Keratinocyte (primary cell): ENCODE results near the gene PSMG1. TPM values are rescaled to one million over a fixed set of nuclear protein-coding genes. Genes with fewer than 3 reads are reported as not detected.

Source experiments
- DNase-seq: peaks from one replicate; pipeline ENCODE4 v3.0.0-alpha.2; 2011; ENCODE audit warnings: low read depth, missing footprints, low spot score
- FAIRE-seq: peaks from 2 replicates; lab custom pipeline; 2011; peaks lifted over from hg19 to GRCh38; lab: Jason Lieb, UNC
- H2AFZ ChIP-seq: 2 replicates; pipeline ENCODE4 v1.6.0; 2012; ENCODE audit warnings: low read length, control low read depth, inconsistent platforms; ENCODE audit not compliant: control insufficient read depth
- H3K27ac ChIP-seq: 2 replicates; pipeline ENCODE4 v1.5.1; 2011; ENCODE audit warnings: low read length; ENCODE audit not compliant: control insufficient read depth, insufficient read depth
- H3K27me3 ChIP-seq: 3 replicates; pipeline ENCODE4 v1.6.0; 2011; ENCODE audit warnings: low read length; ENCODE audit not compliant: control insufficient read depth, insufficient read depth; ENCODE audit errors: extremely low read depth
- H3K36me3 ChIP-seq, 2 experiments: 2 replicates in 1 of 2; 3 replicates in 1 of 2; pipeline ENCODE4 v1.5.1; 2011; ENCODE audit warnings: low read length in 2 of 2, mild to moderate bottlenecking in 1 of 2; ENCODE audit not compliant: control insufficient read depth in 2 of 2, insufficient read depth in 2 of 2; ENCODE audit errors: extremely low read depth in 1 of 2
- H3K4me1 ChIP-seq: 3 replicates; pipeline ENCODE4 v1.5.1; 2011; ENCODE audit warnings: low read length; ENCODE audit not compliant: control insufficient read depth, insufficient read depth; ENCODE audit errors: extremely low read depth
- H3K4me2 ChIP-seq: 3 replicates; pipeline ENCODE4 v1.6.0; 2011; ENCODE audit warnings: low read depth, low read length; ENCODE audit not compliant: control insufficient read depth, insufficient read depth; ENCODE audit errors: extremely low read depth
- H3K4me3 ChIP-seq, 3 experiments: fragments of 200-600 bp in 1 of 3; sonication (generic) in 1 of 3; 2 replicates in 2 of 3; 3 replicates in 1 of 3; pipeline ENCODE4 v1.5.1; 2011 to 2016; ENCODE audit warnings: low read length in 3 of 3, mild to moderate bottlenecking in 3 of 3, control low read depth in 2 of 3, inconsistent platforms in 1 of 3, low read depth in 1 of 3, mixed read lengths in 1 of 3, mixed run types in 1 of 3, moderate library complexity in 1 of 3; ENCODE audit not compliant: control insufficient read depth in 2 of 3, insufficient read depth in 2 of 3; ENCODE audit errors: extremely low read depth in 1 of 3
- H3K79me2 ChIP-seq: 2 replicates; pipeline ENCODE4 v1.6.0; 2012; ENCODE audit warnings: low read length; ENCODE audit not compliant: control insufficient read depth, insufficient read depth
- H3K9ac ChIP-seq: 3 replicates; pipeline ENCODE4 v1.6.0; 2011; ENCODE audit warnings: low read length; ENCODE audit not compliant: control insufficient read depth, insufficient read depth; ENCODE audit errors: extremely low read depth
- H3K9me1 ChIP-seq: 3 replicates; pipeline ENCODE4 v1.6.0; 2011; ENCODE audit warnings: low read length; ENCODE audit not compliant: control insufficient read depth, insufficient read depth; ENCODE audit errors: extremely low read depth
- H3K9me3 ChIP-seq: 2 replicates; pipeline ENCODE4 v1.5.1; 2012; ENCODE audit warnings: low read depth, low read length; ENCODE audit not compliant: control insufficient read depth
- H4K20me1 ChIP-seq: 3 replicates; pipeline ENCODE4 v1.6.0; 2011; ENCODE audit warnings: low read length; ENCODE audit not compliant: control insufficient read depth, insufficient read depth; ENCODE audit errors: extremely low read depth
- EZH2 ChIP-seq: IDR thresholded peaks from one replicate; pipeline ENCODE4 v1.6.1; 2012; ENCODE audit warnings: inconsistent platforms, mild to moderate bottlenecking, low read length, moderate library complexity
- dilution Hi-C: fragments of 300-500 bp; cut with MboI; formaldehyde crosslinking; loops from one replicate; pipeline ENCODE4 v1.7.0; 2020; ENCODE audit warnings: low sequenced_read_pairs; ENCODE audit not compliant: extremely low pct_ligation_motif_present
- polyA plus RNA-seq, 5 experiments: library from polyadenylated mRNA; depleted of rRNA in 3 of 5; stranded (reverse) in 3 of 5; stranded (forward) in 1 of 5; unstranded in 1 of 5; fragments of >200 nt; gene quantifications; 1 replicate in 1 of 5; 2 replicates in 3 of 5; 3 replicates in 1 of 5; pipeline versions ENCODE4 v1.2.1 to v1.2.3, GENCODE V29; 2011 to 2012; ENCODE audit warnings: missing spikeins in 2 of 5, low read depth in 1 of 5, low replicate concordance in 1 of 5
- TF ChIP-seq, protein P1 (sequence below), 3 experiments: IDR thresholded peaks in 1 of 3; conservative IDR thresholded peaks in 1 of 3; optimal IDR thresholded peaks in 1 of 3; 2 replicates in 2 of 3; 3 replicates in 1 of 3; pipeline versions ENCODE3 to v1.5.1; 2011; ENCODE audit warnings: low read length in 3 of 3, mild to moderate bottlenecking in 3 of 3, moderate library complexity in 2 of 3, control low read depth in 1 of 3, inconsistent platforms in 1 of 3; ENCODE audit not compliant: insufficient read depth in 2 of 3; ENCODE audit errors: extremely low read depth in 1 of 3

PSMG1 gene
- polyA plus RNA-seq, 1 donor (not counting 4 experiments of a cell fraction or from before 2014, with no cell fraction given) = 91.8 TPM

GRCh38 chr21:39150877-39151276 lies 32.4 kb downstream of the PSMG1 start:
- FAIRE-seq (no peak), DNase-seq (no peak)
- no peak for TF ChIP-seq EZH2
- TF ChIP-seq, protein P1, sequence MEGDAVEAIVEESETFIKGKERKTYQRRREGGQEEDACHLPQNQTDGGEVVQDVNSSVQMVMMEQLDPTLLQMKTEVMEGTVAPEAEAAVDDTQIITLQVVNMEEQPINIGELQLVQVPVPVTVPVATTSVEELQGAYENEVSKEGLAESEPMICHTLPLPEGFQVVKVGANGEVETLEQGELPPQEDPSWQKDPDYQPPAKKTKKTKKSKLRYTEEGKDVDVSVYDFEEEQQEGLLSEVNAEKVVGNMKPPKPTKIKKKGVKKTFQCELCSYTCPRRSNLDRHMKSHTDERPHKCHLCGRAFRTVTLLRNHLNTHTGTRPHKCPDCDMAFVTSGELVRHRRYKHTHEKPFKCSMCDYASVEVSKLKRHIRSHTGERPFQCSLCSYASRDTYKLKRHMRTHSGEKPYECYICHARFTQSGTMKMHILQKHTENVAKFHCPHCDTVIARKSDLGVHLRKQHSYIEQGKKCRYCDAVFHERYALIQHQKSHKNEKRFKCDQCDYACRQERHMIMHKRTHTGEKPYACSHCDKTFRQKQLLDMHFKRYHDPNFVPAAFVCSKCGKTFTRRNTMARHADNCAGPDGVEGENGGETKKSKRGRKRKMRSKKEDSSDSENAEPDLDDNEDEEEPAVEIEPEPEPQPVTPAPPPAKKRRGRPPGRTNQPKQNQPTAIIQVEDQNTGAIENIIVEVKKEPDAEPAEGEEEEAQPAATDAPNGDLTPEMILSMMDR (optimal IDR thresholded peaks at IDR 0.05 in 1 of 3, IDR thresholded peaks at IDR 0.05 in 1 of 3, conservative IDR thresholded peaks at IDR 0.05 in 1 of 3; ENCODE audit: extremely low read depth in 1 of 3, insufficient read depth in 2 of 3, low read length in 3 of 3) = no peak
- Histone ChIP-seq H3K4me3 (no peak overlapping the region), H2AFZ (no peak overlapping the region), H3K4me2 (no peak overlapping the region), H3K27ac (no peak overlapping the region), H4K20me1 (no peaks in the 10 kb centered on the region), H3K9ac (no peak overlapping the region), H3K36me3 (no peaks in the 10 kb centered on the region), H3K9me3 (no peaks in the 10 kb centered on the region), H3K27me3 (no peaks in the 10 kb centered on the region), H3K79me2 (no peaks in the 10 kb centered on the region), H3K4me1 (no peaks in the 10 kb centered on the region), H3K9me1 (no peaks in the 10 kb centered on the region)
- dilution Hi-C loops = no loop called here

DNA sequence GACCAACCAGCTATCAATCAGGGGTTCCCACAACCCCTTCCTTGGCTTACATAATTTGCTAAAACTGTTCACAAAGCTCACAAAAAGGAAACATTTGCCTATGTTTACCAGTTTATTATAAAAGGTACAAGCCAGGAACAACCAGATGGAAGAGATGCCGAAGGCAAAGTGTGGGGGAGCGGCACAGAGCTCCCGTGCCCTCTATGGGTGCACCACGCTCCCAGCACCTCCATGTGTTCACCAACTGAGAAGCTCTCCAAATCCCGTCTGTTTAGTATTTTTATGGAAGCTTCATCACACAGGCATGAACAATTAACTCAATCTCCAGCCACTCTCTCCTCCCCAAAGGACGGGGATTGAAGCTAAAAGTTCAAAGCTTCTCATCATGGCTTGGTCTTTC lies 32.9 kb downstream of the PSMG1 start:
- Histone ChIP-seq H3K4me1 (no peaks in the 10 kb centered on the region), H2AFZ (no peak overlapping the region), H3K9me1 (no peaks in the 10 kb centered on the region), H3K4me2 (no peak overlapping the region), H3K36me3 (no peaks in the 10 kb centered on the region), H3K27me3 (no peaks in the 10 kb centered on the region), H3K9me3 (no peaks in the 10 kb centered on the region), H4K20me1 (no peaks in the 10 kb centered on the region), H3K4me3 (no peak overlapping the region), H3K79me2 (no peaks in the 10 kb centered on the region), H3K9ac (no peak overlapping the region), H3K27ac (no peak overlapping the region)
- dilution Hi-C loops = no loop called here
- no peak for TF ChIP-seq EZH2
- TF ChIP-seq, protein P1 (optimal IDR thresholded peaks at IDR 0.05 in 1 of 3, IDR thresholded peaks at IDR 0.05 in 1 of 3, conservative IDR thresholded peaks at IDR 0.05 in 1 of 3; ENCODE audit: extremely low read depth in 1 of 3, insufficient read depth in 2 of 3, low read length in 3 of 3) = no peak
- DNase-seq = no peak
- no peak for FAIRE-seq
